ENCODE data around the gene POLR1F.

POLR1F gene

DNA sequence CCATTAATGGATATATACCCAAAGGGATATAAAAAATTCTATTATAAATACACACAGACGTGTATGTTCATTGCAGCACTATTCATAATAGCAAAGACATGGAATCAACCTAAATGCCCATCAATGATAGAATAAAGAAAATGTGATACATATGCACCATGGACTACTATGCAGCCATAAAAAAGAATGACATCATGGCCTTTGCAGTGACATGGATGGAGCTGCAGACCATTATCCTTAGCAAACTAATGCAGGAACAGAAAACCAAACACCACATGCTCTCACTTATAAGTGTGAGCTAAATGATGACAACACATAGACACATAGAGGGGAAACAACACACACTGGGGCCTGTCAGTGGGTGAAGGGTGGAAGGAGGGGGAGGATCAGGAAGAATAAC lies 33.0 kb downstream of the POLR1F start:
- no peak for DNase-seq (ENCODE audit: low read depth in 2 of 2)

DNA sequence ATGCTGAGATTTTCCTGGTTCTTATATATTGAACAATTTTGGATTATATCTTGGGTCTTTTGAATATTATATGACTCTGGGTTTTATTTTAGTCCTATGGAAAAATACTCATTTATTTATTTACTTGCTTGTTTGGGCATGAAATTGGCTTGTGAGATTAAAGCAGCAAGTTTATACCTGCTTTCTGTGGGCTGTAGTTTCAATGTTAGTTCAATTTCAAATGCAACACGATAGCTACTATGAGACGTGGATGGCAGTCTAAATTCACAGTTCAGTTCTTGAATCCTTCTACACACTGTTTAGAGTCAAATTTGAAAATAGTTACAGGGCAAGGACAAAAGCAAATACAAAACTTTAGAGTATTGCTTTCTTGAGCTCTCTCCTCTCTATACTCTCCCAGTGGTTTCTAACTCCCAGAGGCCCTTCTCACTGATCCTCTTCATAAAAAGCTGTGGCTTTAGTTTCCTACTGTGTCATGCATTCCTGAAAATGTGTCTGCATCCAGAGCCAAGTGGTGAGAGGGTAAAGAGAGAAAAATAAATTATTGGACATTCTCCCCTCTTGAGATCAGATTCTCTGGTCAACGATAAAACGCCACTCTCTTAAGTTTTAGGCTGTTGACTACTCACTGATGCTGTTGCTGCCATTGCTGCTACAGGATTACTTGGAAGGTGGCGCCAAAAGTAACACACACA lies 34.4 kb downstream of the POLR1F start:
- DNase-seq (ENCODE audit: low read depth in 2 of 2): no peak

DNA sequence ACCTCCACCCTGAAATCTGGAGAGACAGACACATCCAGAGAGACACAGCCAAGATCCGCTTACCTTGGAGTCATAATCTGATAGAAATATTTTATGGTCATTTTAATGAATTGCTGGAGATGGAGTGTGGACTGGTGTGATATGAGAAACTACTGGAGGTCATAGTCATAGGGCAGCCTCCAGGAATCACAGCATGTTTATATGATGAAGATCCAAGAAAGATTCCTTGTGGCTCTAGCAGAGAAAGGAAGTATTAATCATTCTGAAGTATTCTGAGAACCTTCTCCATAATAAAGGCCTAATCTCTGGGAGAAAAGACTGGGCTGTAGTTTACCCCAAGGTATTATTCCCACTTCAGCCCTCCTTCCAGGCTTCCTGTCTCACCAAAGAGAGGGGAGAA lies 38.0 kb downstream of the POLR1F start:
- DNase-seq (ENCODE audit: low read depth in 2 of 2): no peak

DNA sequence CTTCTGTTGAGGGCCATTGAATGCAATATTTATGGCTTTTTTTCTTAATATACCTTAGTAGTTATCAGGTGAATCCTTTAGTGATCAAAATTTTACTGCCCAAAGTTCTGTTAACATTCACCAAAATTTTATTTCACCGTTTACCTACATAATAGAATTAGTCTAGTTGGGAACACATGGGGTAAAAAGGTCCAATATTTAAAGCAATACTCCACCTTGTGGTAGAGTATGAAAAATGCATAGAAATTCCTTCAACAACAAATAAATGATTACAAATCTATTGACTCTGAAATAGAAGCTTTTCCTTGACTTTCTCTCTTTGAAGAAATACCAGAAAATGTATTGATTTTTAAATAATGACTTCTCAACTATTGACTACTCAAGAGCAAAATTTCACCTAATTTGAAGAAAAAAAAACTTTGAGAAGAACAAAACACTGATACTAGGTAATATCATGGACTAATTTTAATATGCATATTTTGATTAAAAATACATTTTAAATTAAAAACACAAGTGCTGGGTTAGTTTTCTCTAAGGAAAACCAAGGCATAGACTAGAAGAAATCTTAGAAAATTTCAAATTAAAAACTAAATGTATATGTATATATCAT lies 43.3 kb downstream of the POLR1F start:
- no peak for DNase-seq (ENCODE audit: low read depth in 2 of 2)

DNA sequence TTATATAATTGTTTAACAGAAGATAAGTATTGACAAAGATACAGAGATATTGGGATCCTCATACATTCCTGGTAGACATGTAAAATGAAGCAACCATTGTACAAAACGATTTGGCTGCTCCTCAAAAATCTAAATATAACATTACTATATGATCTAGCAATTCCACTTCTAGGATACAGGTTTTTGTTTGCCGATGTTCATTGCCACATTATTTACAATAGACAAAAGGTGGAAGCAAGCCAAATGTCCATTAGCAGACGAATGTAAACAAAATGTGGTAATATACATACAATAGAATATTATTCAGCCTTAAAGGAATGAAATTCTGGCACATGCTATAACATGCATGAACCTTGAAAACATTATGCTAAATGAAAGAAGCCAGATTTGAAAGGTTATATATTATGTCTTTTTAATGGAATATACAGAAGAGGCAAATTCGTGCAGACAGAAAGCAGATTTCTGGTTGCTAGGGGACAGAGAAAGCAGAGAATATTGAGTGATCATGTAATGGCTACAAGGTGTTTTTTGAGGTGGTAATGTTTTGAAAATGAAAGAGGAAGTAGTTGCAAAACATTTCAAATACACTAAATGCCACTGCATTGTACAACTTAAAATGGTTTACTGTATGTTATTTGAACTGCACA lies 44.9 kb downstream of the POLR1F start:
- no peak for DNase-seq (ENCODE audit: low read depth in 2 of 2)

DNA sequence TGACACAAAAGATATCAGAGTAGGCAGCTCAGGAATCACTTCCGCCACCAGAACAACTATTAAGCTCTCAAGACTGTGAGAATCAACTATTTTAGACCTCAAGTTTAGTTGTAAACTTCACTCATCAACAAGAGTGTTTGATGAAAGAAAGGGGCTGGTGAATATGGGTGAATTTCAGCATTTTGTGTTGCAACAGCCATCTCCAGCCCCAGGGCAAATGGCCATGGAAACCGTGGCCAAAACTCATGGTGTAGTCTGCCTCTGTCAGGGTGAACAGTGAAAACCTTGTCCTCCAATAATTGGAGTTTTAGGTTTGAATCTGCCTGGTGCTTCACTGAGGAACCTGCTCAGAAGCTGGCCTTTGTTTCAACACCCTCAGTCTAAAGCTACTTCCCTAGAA lies 60.0 kb downstream of the POLR1F start:
- DNase-seq (ENCODE audit: low read depth in 2 of 2): no peak
